ENCODE data around the gene MRPS34. TPM values are rescaled to one million over a fixed set of nuclear protein-coding genes. Genes with fewer than 3 reads are reported as not detected.
A peak's percentile ranks its signal among the peaks of the same experiment; 100 is the strongest.

The MRPS34 gene
- total and polyA plus RNA-seq, 9 of the 15 experiments (the other 6 are each of a cell fraction or from before 2014, with no cell fraction given) = 5.2 to 334 (median 92.8) TPM

GRCh38 chr16:1782408-1783264, 9.7 kb upstream of the MRPS34 start, which contains the start of the genes NUBP2 and SPSB3 (continued):
- TF ChIP-seq TSHZ1 (CRISPR knock-in tag; IDR thresholded peaks at IDR 0.05) (no peak), E2F8 (IDR thresholded peaks at IDR 0.05; ENCODE audit: low read depth, partially characterized antibody) (peak; percentile 90), ASH1L (IDR thresholded peaks at IDR 0.05; ENCODE audit: borderline replicate concordance, low read depth, partially characterized antibody) (peak; percentile 98), HMGXB4 (CRISPR knock-in tag; IDR thresholded peaks at IDR 0.05) (no peak), CREB5 (CRISPR knock-in tag; IDR thresholded peaks at IDR 0.05) (no peak), CC2D1A (IDR thresholded peaks at IDR 0.05) (peak; percentile 93; the same call in 1 of the 2 replicates), ATF7 (IDR thresholded peaks at IDR 0.05) (peak; percentile 94), ELF4 (CRISPR knock-in tag; IDR thresholded peaks at IDR 0.05) (no peak), PKNOX1 (IDR thresholded peaks at IDR 0.05) (peak; percentile 100), HNRNPLL (IDR thresholded peaks at IDR 0.05; ENCODE audit: low read depth, low read length, poor library complexity, severe bottlenecking) (peak; percentile 75), VEZF1 (CRISPR knock-in tag; IDR thresholded peaks at IDR 0.05) (peak; percentile 52; the same call in 1 of the 2 replicates), CHD2 (IDR thresholded peaks at IDR 0.05; ENCODE audit: low read depth, low read length) (peak; percentile 90)
